Activated T-cell treated with anti-CD3 and anti-CD28 coated beads, Interleukin-2, amount 50 U/mL, for 72 hours (primary cell): ENCODE results near the gene TCF7L1. TPM values are rescaled to one million over a fixed set of nuclear protein-coding genes. Genes with fewer than 3 reads are reported as not detected.
A peak's percentile ranks its signal among the peaks of the same experiment; 100 is the strongest.

Experiments used
- ATAC-seq, 2 donors: fragments of 150-1000 bp; cut with Tn5 transposase; replicated peaks in 1 of 2; 2 replicates each; pipeline ENCODE4 v1.10.0; 2021; ENCODE audit warnings: moderate library complexity in 2 of 2, mild to moderate bottlenecking in 1 of 2
- DNase-seq, 2 donors: peaks; one replicate each; pipeline ENCODE4 v3.0.0; 2021 to 2022; ENCODE audit warnings: mixed read lengths in 1 of 2
- H3K27ac Mint-ChIP-seq: one replicate; pipeline ENCODE4 v1.8.0; 2022; ENCODE audit warnings: mild to moderate bottlenecking, moderate library complexity, mixed read lengths
- H3K27me3 Mint-ChIP-seq: one replicate; pipeline ENCODE4 v1.8.0; 2022; ENCODE audit warnings: low read depth, mixed read lengths
- H3K36me3 Mint-ChIP-seq, 2 donors: one replicate each; pipeline ENCODE4 v1.8.0; 2022; ENCODE audit warnings: mixed read lengths in 2 of 2, mild to moderate bottlenecking in 1 of 2; ENCODE audit not compliant: insufficient read depth in 2 of 2
- H3K4me1 Mint-ChIP-seq: one replicate; pipeline ENCODE4 v1.8.0; 2022; ENCODE audit warnings: low read depth, mixed read lengths
- H3K4me3 Mint-ChIP-seq, 2 donors: one replicate each; pipeline ENCODE4 v1.8.0; 2022; ENCODE audit warnings: mild to moderate bottlenecking in 2 of 2, mixed read lengths in 2 of 2, moderate library complexity in 2 of 2
- H3K9me3 Mint-ChIP-seq, 2 donors: one replicate each; pipeline ENCODE4 v1.8.0; 2022; ENCODE audit warnings: mixed read lengths in 2 of 2
- total RNA-seq, 2 donors: library from RNA; stranded (reverse); gene quantifications; one replicate each; pipeline ENCODE4 v1.2.3, GENCODE V29; 2022

The TCF7L1 gene
- total RNA-seq, 2 donors from 2014 or later: 0.07 to 0.16 TPM

GRCh38 chr2:85253890-85254289, 120.7 kb downstream of the TCF7L1 start:
- H3K27ac Mint-ChIP-seq: no peak overlapping the region
- no peaks in the 10 kb centered on the region for H3K27me3 Mint-ChIP-seq
- no peaks in the 10 kb centered on the region for H3K4me1 Mint-ChIP-seq
- ATAC-seq (no peak), DNase-seq (no peak)
- no peak overlapping the region for H3K4me3 Mint-ChIP-seq
- H3K9me3 Mint-ChIP-seq: no peaks in the 10 kb centered on the region
- H3K36me3 Mint-ChIP-seq: no peaks in the 10 kb centered on the region

GRCh38 chr2:85254540-85255300, 121.5 kb downstream of the TCF7L1 start:
- no peak for DNase-seq
- H3K9me3 Mint-ChIP-seq: no peaks in the 10 kb centered on the region
- H3K27me3 Mint-ChIP-seq: no peaks in the 10 kb centered on the region
- no peaks in the 10 kb centered on the region for H3K36me3 Mint-ChIP-seq
- no peak overlapping the region for H3K4me3 Mint-ChIP-seq
- no peak for ATAC-seq
- H3K27ac Mint-ChIP-seq: no peak overlapping the region
- no peaks in the 10 kb centered on the region for H3K4me1 Mint-ChIP-seq

- Mint-ChIP-seq H3K36me3 (no peaks in the 10 kb centered on the region), H3K27me3 (no peaks in the 10 kb centered on the region), H3K9me3 (no peaks in the 10 kb centered on the region), H3K27ac (no peak overlapping the region), H3K4me3 (no peak overlapping the region), H3K4me1 (no peaks in the 10 kb centered on the region)
- no peak for DNase-seq
- ATAC-seq: no peak
Measured at GRCh38 chr2:85255456-85255812, 122.2 kb downstream of the TCF7L1 start.

- no peaks in the 10 kb centered on the region for H3K27me3 Mint-ChIP-seq
- no peaks in the 10 kb centered on the region for H3K36me3 Mint-ChIP-seq
- no peaks in the 10 kb centered on the region for H3K4me1 Mint-ChIP-seq
- no peak overlapping the region for H3K27ac Mint-ChIP-seq
- no peaks in the 10 kb centered on the region for H3K9me3 Mint-ChIP-seq
- H3K4me3 Mint-ChIP-seq: no peak overlapping the region
- no peak for ATAC-seq
- DNase-seq: no peak
Measured at GRCh38 chr2:85255813-85256594, 122.8 kb downstream of the TCF7L1 start.

- H3K36me3 Mint-ChIP-seq: no peaks in the 10 kb centered on the region
- no peaks in the 10 kb centered on the region for H3K9me3 Mint-ChIP-seq
- H3K4me3 Mint-ChIP-seq: no peak overlapping the region
- ATAC-seq (no peak), DNase-seq (no peak)
- H3K27ac Mint-ChIP-seq: no peak overlapping the region
- no peaks in the 10 kb centered on the region for H3K4me1 Mint-ChIP-seq
- no peaks in the 10 kb centered on the region for H3K27me3 Mint-ChIP-seq
Measured at GRCh38 chr2:85257359-85257969, 124.3 kb downstream of the TCF7L1 start.

- no peak overlapping the region for H3K4me3 Mint-ChIP-seq
- H3K36me3 Mint-ChIP-seq: no peaks in the 10 kb centered on the region
- no peaks in the 10 kb centered on the region for H3K27me3 Mint-ChIP-seq
- no peaks in the 10 kb centered on the region for H3K4me1 Mint-ChIP-seq
- DNase-seq (no peak), ATAC-seq (no peak)
- no peak overlapping the region for H3K27ac Mint-ChIP-seq
- H3K9me3 Mint-ChIP-seq: no peaks in the 10 kb centered on the region
Measured at GRCh38 chr2:85257970-85258605, 124.9 kb downstream of the TCF7L1 start.

- DNase-seq (no peak), ATAC-seq (no peak)
- no peaks in the 10 kb centered on the region for H3K9me3 Mint-ChIP-seq
- H3K4me1 Mint-ChIP-seq: no peaks in the 10 kb centered on the region
- no peaks in the 10 kb centered on the region for H3K36me3 Mint-ChIP-seq
- no peak overlapping the region for H3K4me3 Mint-ChIP-seq
- no peak overlapping the region for H3K27ac Mint-ChIP-seq
- H3K27me3 Mint-ChIP-seq: no peaks in the 10 kb centered on the region
Measured at GRCh38 chr2:85259101-85259590, 126.0 kb downstream of the TCF7L1 start.

GRCh38 chr2:85259879-85260278, 126.7 kb downstream of the TCF7L1 start:
- no peaks in the 10 kb centered on the region for H3K9me3 Mint-ChIP-seq
- DNase-seq: no peak
- H3K36me3 Mint-ChIP-seq: no peaks in the 10 kb centered on the region
- no peak overlapping the region for H3K4me3 Mint-ChIP-seq
- no peak overlapping the region for H3K27ac Mint-ChIP-seq
- no peaks in the 10 kb centered on the region for H3K27me3 Mint-ChIP-seq
- H3K4me1 Mint-ChIP-seq: no peaks in the 10 kb centered on the region
- ATAC-seq: no peak

- no peak overlapping the region for H3K4me3 Mint-ChIP-seq
- H3K27me3 Mint-ChIP-seq: no peaks in the 10 kb centered on the region
- ATAC-seq (no peak), DNase-seq (no peak)
- no peaks in the 10 kb centered on the region for H3K36me3 Mint-ChIP-seq
- H3K27ac Mint-ChIP-seq: no peak overlapping the region
- no peaks in the 10 kb centered on the region for H3K9me3 Mint-ChIP-seq
- H3K4me1 Mint-ChIP-seq: no peaks in the 10 kb centered on the region
Measured at GRCh38 chr2:85263591-85263990, 130.4 kb downstream of the TCF7L1 start.

GRCh38 chr2:85264471-85264870, 131.3 kb downstream of the TCF7L1 start:
- no peaks in the 10 kb centered on the region for H3K36me3 Mint-ChIP-seq

GRCh38 chr2:85265304-85265703, 132.1 kb downstream of the TCF7L1 start:
- DNase-seq: no peak
- no peaks in the 10 kb centered on the region for H3K9me3 Mint-ChIP-seq
- H3K4me3 Mint-ChIP-seq: no peak overlapping the region
- H3K4me1 Mint-ChIP-seq: no peaks in the 10 kb centered on the region
- H3K36me3 Mint-ChIP-seq: no peaks in the 10 kb centered on the region
- no peaks in the 10 kb centered on the region for H3K27me3 Mint-ChIP-seq
- no peak overlapping the region for H3K27ac Mint-ChIP-seq
- no peak for ATAC-seq

More at GRCh38 chr2:85264471-85264870, 131.3 kb downstream of the TCF7L1 start:
- DNase-seq (no peak), ATAC-seq (no peak)
- H3K4me1 Mint-ChIP-seq: no peaks in the 10 kb centered on the region
- H3K27ac Mint-ChIP-seq: no peak overlapping the region
- H3K9me3 Mint-ChIP-seq: no peaks in the 10 kb centered on the region
- H3K27me3 Mint-ChIP-seq: no peaks in the 10 kb centered on the region
- no peak overlapping the region for H3K4me3 Mint-ChIP-seq

- no peaks in the 10 kb centered on the region for H3K36me3 Mint-ChIP-seq
- ATAC-seq: peak; percentile 68 to 82
- no peaks in the 10 kb centered on the region for H3K4me1 Mint-ChIP-seq
- H3K27me3 Mint-ChIP-seq: no peaks in the 10 kb centered on the region
- no peak overlapping the region for H3K4me3 Mint-ChIP-seq
- H3K9me3 Mint-ChIP-seq: no peaks in the 10 kb centered on the region
- H3K27ac Mint-ChIP-seq: no peak overlapping the region
- DNase-seq: peak; percentile 81 to 85
Measured at GRCh38 chr2:85266146-85267041, 133.2 kb downstream of the TCF7L1 start.
